IPS DF 6.9 (cell line): ENCODE measurements around the gene ICAM5.

ENCODE experiments used
- DNase-seq: peaks from one replicate; pipeline ENCODE4 v3.0.0-alpha.2; 2013; ENCODE audit warnings: low read depth, low spot score
- H3K27ac ChIP-seq: one replicate; pipeline ENCODE4 v1.5.1; 2013; ENCODE audit warnings: low read length, control low read depth
- H3K27me3 ChIP-seq: 2 replicates; pipeline ENCODE4 v1.6.1; 2013; ENCODE audit warnings: mild to moderate bottlenecking, low read length; ENCODE audit not compliant: control insufficient read depth, insufficient read depth
- H3K36me3 ChIP-seq: 2 replicates; pipeline ENCODE4 v1.6.1; 2013; ENCODE audit warnings: low read length; ENCODE audit not compliant: control insufficient read depth, insufficient read depth
- H3K4me1 ChIP-seq: 2 replicates; pipeline ENCODE4 v1.6.1; 2013; ENCODE audit warnings: low read length; ENCODE audit not compliant: control insufficient read depth, insufficient read depth
- H3K4me3 ChIP-seq: 2 replicates; pipeline ENCODE4 v1.5.1; 2013; ENCODE audit warnings: mild to moderate bottlenecking, low read length
- H3K9me3 ChIP-seq: 2 replicates; pipeline ENCODE4 v1.6.1; 2013; ENCODE audit warnings: low read length, inconsistent platforms; ENCODE audit not compliant: control insufficient read depth, insufficient read depth
- WGBS: extraction: QIAGEN DNeasy Blood & Tissue Kit; methylation state at CpG from one replicate; pipeline ENCODE4 v1.1.7; 2013; ENCODE audit warnings: mixed read lengths, missing lambda C conversion rate; ENCODE audit not compliant: insufficient read length, insufficient coverage; 5-methylcytosine and 5-hydroxymethylcytosine counted together

The ICAM5 gene

DNA sequence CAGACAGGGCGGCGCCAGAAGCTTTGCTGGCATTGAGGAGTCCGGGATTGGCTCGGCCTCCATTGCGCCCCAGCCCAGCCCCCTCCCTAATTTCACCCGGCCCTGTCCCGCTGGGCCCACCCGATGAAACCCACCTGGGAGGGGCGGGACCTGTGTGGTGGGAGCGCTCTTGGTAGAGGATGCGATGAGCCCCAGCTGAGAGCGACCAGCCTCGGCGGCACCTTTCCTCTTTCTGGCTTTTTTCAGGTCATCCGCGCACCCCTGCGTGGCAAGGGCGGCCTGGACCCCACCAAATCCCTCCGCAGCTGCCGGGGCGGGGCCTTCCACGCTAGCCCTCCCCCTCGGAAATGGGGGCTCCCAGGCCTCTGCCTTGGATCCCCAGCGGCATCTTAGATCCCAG lies 19.7 kb downstream of the ICAM5 start, which contains the start of gene ZGLP1:
Gene ZGLP1 (minus strand): TSS at position 393 of the 400 bp plus-strand sequence.
- H3K4me1 ChIP-seq, result no peaks in the 10 kb centered on the region
- no peaks in the 10 kb centered on the region for H3K27me3 ChIP-seq
- no peaks in the 10 kb centered on the region for H3K36me3 ChIP-seq
- H3K9me3 ChIP-seq, result no peaks in the 10 kb centered on the region
- H3K27ac ChIP-seq, result no peak within 1 kb of the TSS
- WGBS, result no CpG with 5 or more reads among the region's 24 CpGs
- H3K4me3 ChIP-seq, result no peak within 1 kb of the TSS
- DNase-seq, result no peak

DNA sequence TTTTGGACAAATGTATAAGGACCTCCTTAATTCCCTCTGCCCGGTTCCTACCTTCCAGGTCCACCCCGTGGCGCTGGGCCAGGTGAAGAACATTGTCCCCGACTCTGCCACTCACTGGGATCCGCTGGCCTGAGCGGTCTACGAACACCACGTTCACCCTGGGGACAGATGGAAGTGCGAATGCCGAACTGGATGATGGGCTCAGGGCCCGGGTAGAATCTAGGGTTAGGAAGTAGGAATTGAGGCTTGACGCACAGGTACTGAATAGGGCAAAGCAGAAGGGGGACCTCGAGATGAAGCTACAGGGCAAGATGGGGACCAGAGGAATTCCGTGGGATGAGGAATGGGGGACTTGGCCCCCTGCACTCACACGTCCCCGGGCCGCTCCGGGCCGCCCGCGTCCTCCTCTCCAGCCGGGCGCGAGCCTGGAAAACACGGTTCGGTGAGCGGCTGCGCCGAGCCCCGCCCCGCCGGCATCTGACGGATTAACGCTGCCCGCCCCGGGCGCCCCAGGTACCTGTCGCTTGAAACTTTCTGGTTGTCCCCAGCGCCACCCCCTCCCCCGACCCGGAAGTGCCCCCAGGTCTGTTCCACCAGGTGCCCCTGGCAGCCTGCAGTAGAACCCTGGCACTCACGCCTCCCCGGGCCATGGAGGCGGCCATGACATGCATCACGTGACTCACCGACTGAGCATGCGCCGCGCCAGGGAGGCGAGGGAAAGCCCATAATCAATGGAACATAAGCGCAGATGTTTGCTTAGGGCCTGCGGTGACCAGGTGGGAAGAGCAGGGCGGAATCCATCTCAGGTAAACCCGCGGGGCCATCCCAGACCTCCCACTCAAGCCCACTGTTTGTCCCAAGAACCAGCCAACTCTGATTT lies 25.8 kb downstream of the ICAM5 start, which contains the start of gene FDX2:
Gene FDX2 (minus strand): TSS at position 681 of the 880 bp plus-strand sequence. CDS start 19 bp downstream, at position 662.
- Histone ChIP-seq H3K9me3 (no peaks in the 10 kb centered on the region), H3K36me3 (peaks cover 10% of the 10 kb centered on the region; the same call in 1 of the 2 replicates), H3K27ac (no peak within 1 kb of the TSS), H3K27me3 (no peaks in the 10 kb centered on the region), H3K4me1 (0 out of 2 replicates have a peak, but pooled peaks cover 3% of the 10 kb centered on the region), H3K4me3 (peak within 1 kb of the TSS; percentile 79)
- WGBS, result no CpG with 5 or more reads among the region's 55 CpGs
- peak; percentile 84 for DNase-seq

DNA sequence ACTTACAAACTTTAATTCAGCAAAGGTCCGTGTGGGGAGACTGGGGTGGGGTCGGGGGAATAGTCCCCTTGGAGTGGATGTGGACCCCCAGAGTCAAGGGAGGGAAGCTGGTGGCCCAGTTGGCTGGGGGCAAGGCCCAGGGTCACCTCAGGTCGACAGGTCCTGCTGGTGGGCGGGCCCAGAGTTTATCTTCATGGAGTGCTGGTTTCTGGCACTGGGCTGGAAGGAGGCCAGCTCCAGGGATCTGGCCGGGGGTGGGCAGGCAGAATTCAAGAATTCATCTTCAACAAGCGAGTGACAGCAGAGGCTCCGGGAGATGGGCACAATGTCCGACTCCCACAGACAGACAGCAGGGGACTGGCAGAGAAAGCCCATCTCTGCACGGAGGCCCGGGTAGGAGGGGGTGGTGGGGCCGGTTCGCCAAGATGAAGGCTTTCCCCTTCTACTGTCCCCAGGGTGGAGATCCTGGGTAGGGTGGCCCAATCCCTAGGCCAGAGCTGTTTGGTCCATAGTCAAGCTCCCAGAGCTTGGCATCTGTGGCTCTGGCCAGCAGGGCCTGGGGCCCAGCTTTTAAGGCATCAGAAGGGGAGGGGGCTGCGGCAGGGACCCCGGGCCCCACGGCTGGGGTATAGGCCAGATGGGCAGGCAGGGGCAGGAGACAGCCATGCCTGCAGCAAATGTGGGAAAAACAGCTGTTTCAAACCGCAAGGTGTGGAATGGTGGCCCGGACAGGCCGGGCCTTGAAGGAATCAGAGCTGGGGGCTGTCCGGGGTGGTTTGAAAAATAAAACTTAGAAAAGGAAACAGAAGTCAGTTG lies 26.7 kb downstream of the ICAM5 start:
- H3K27ac ChIP-seq, result no peak overlapping the region
- DNase-seq, result no peak
- H3K27me3 ChIP-seq, result no peaks in the 10 kb centered on the region
- peaks cover 12% of the 10 kb centered on the region; the same call in 1 of the 2 replicates for H3K36me3 ChIP-seq
- no peak overlapping the region; the same call in 1 of the 2 replicates for H3K4me3 ChIP-seq
- H3K9me3 ChIP-seq, result no peaks in the 10 kb centered on the region
- H3K4me1 ChIP-seq, result 0 out of 2 replicates have a peak, but pooled peaks cover 3% of the 10 kb centered on the region
- no CpG with 5 or more reads among the region's 19 CpGs for WGBS

DNA sequence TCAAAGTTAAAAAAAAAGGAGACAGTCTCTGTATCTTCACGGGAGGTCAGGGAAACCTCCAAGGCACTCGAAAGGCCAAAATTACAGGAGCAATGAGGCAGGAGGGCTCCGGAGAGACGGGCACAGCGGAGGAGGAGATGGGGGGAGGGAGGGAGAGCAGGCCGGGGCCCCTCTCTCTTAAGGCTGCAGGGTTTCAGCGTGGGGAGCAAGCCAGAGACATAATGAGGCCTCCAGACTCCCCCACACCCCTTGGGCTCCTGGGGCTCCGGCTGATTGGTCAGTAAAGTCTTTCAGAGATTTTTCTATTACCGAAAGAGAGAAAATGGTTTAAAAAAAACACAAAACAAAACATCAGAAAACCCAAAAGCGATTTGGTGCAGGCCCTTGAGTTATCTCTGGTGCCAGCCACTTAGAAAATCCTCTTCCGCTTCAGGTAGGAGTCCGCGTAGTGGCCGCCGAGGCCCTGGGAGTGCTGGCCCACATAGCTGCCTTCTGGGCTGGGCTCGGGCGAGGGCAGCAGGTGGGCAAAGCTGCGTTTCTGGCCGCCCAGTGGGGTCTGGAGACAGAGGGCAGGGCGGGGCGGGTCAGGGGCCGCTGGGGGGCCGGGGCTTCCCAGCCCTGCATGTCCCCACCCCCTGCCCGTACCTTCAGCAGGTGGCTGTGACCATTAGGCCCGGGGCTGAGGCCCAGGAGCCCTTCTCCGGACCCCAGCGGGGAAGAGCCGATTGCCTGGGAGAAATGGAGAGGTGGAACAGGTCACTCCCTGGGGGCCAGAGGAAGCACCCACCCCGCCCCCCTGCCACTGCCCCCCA lies 27.5 kb downstream of the ICAM5 start:
- no peak for DNase-seq
- no peak overlapping the region for H3K4me3 ChIP-seq
- H3K9me3 ChIP-seq, result no peaks in the 10 kb centered on the region
- WGBS, result no CpG with 5 or more reads among the region's 29 CpGs
- H3K36me3 ChIP-seq, result peaks cover 20% of the 10 kb centered on the region
- H3K4me1 ChIP-seq, result 0 out of 2 replicates have a peak, but pooled peaks cover 3% of the 10 kb centered on the region
- H3K27ac ChIP-seq, result no peak overlapping the region
- no peaks in the 10 kb centered on the region for H3K27me3 ChIP-seq

DNA sequence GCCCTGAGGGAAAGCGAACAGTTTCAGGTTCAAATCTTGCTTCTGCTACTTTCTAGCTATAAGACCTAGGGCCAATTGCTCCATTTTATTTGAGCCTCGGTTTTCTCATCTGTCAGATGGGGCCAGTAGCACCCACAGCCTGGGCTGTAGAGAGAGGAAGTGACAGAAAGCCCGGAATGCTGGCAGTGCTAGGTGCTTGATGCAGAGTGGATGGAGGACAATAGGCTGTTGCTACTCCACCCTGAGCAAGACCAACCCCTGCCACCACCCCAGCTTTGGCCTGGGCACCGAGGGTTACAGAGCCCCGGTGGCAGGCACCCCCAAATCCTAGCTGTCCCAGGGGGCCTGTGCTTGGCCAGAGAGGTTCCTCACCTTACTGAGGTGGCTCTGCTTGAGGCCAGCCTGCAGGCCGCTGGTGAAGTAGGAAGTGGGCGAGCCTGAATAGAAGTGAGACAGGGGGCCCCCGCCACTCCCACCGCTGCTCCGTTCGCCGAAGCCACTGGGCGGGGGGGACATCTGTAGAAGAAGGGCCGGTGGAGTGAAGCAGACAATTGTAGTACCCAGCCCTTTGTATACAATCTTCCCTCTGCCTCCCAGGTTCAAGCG lies 28.2 kb downstream of the ICAM5 start:
- no peaks in the 10 kb centered on the region for H3K9me3 ChIP-seq
- no peaks in the 10 kb centered on the region for H3K27me3 ChIP-seq
- H3K27ac ChIP-seq, result no peak overlapping the region
- H3K36me3 ChIP-seq, result peaks cover 27% of the 10 kb centered on the region
- H3K4me3 ChIP-seq, result no peak overlapping the region
- no peak for DNase-seq
- 0 out of 2 replicates have a peak, but pooled peaks cover 3% of the 10 kb centered on the region for H3K4me1 ChIP-seq
- no CpG with 5 or more reads among the region's 15 CpGs for WGBS

DNA sequence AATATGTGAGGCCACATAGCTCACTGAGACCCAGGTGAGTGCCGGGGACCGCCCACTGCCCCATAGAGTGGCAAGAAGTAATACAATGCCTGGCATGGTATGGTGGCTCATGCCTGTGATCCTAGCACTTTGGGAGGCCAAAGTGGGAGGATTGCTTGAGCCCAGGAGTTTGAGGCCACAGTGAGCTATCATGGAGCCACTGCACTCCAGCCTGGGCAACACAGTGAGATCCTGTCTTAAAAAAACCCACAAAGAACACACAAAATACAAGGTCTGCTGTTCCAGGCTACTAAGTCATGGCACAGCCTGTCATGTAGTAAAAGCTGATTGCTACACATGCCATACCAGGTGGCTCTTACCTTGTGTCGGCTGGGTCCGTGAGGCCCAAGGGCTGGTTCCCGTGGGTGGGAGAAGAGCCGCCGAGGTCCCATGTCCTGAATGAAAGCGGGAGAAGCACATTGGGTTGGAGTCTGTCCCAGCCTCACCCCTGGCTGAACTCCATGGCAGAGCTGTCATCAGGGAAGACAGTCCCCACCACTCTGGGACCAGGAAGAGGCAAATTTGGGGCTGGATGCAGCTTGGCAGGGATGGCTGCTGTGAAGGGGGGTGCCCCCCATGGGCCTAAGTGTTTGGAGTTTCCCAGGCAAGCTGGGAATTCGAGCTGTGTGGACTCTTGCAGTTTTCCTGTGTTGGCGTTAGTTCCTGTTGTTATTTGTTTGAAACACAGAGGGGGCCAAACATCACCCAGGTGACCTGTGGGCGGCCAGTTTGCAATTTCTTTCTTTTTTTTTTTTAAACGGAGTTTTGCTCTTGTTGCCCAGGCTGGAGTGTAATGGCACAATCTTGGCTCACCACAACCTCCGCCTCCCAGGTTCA lies 29.3 kb downstream of the ICAM5 start:
- H3K27me3 ChIP-seq, result no peaks in the 10 kb centered on the region
- no peaks in the 10 kb centered on the region for H3K9me3 ChIP-seq
- H3K36me3 ChIP-seq, result peaks cover 35% of the 10 kb centered on the region
- no peak for DNase-seq
- H3K4me3 ChIP-seq, result no peak overlapping the region
- WGBS, result no CpG with 5 or more reads among the region's 13 CpGs
- 0 out of 2 replicates have a peak, but pooled peaks cover 3% of the 10 kb centered on the region for H3K4me1 ChIP-seq
- no peak overlapping the region for H3K27ac ChIP-seq

DNA sequence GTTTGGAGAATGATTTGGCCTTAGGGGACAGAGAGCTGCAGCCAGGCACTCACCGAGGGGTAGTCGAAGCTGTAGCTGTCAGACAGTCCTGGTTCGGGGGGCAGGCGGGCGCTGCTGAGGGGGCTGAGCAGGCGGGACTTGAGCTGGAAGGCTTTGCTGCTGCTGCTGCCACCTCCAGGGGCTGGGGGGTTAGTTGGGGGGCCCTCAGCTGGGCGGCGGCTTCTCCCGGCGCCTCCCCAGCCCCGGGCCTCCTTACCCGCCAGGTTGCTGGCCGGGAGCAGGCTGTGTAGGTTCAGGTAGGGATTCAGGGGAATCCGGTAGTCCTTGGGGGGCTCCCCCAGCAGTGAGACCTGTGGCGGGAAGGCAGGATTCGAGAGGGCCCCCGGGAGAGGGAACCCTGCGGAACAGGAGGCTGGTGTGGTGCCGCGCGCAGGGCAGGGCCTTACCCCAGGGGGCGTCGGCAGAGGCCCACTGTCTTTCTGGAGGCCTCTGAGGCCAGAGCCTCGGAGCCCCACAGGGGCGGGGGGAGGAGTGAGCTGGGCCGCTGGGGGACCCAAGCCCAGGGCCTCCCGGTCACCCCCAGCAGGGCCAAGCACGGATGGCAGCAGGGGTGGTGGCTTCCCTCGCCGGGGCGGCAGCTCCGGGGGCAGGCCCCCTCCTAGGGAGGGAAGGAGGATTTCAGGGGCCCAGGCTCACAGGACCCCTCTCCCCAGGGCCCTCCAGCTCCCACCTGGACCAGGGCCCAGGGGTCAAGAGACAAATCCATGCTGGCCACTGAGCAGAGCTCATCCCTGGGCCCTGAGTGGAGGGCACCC lies 31.1 kb downstream of the ICAM5 start:
- H3K4me1 ChIP-seq, result 0 out of 2 replicates have a peak, but pooled peaks cover 3% of the 10 kb centered on the region
- no peaks in the 10 kb centered on the region for H3K27me3 ChIP-seq
- H3K4me3 ChIP-seq, result no peak overlapping the region
- H3K36me3 ChIP-seq, result peaks cover 35% of the 10 kb centered on the region
- H3K9me3 ChIP-seq, result no peaks in the 10 kb centered on the region
- no peak overlapping the region for H3K27ac ChIP-seq
- DNase-seq, result no peak
- no CpG with 5 or more reads among the region's 32 CpGs for WGBS

DNA sequence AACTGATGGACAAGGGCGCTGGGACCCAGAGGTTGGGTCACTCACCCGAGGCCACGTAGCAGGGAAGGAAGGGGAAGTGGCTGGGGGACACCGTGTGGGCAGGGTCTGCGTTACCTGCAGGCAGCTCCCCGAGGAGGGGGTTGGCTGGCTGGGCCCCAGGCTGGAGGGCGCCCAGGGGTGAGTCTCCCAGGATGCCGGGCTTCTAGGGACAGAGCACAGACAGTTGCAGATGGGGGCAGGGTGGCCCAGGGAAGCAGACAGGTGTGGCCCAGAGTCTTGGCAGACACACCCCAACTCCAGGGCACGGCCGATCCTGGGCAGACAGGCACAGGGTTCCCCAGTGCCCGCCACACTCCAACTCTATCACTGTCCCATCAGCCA lies 31.7 kb downstream of the ICAM5 start:
- Histone ChIP-seq H3K4me1 (no peaks in the 10 kb centered on the region), H3K9me3 (no peaks in the 10 kb centered on the region), H3K4me3 (no peak overlapping the region), H3K36me3 (peaks cover 35% of the 10 kb centered on the region), H3K27me3 (no peaks in the 10 kb centered on the region), H3K27ac (no peak overlapping the region)
- DNase-seq, result no peak
- no CpG with 5 or more reads among the region's 11 CpGs for WGBS
